HS-27A (cell line): Measurements from ENCODE around the gene ARRDC1.
"Not testable (repeated sequence)": the region's sequence is repeated elsewhere in the genome, so short reads cannot be mapped to it uniquely, and the experiment has no call there.

ENCODE experiments used
- DNase-seq: peaks from one replicate; pipeline ENCODE4 v3.0.0-alpha.2; 2012; ENCODE audit warnings: low read depth, missing footprints

ARRDC1 gene

DNA sequence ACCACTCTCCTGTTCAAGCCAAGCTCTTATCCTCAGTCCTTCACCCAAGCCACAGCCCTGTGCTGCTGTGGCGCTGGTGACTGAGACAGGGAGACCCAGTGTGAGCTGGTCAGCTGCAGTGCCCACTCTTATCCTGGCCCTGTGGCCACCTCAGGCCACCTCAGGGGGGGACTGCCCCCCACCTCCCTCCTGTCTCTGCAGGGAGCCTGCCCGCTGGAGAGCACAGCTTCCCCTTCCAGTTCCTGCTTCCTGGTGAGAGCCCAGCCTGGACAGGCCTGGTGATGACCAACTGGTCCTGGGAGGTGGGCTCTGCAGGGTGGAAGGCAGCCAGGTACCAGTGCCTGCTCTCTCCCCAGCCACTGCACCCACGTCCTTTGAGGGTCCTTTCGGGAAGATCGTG is 7.8 kb downstream of the ARRDC1 start:
- no peak for DNase-seq

DNA sequence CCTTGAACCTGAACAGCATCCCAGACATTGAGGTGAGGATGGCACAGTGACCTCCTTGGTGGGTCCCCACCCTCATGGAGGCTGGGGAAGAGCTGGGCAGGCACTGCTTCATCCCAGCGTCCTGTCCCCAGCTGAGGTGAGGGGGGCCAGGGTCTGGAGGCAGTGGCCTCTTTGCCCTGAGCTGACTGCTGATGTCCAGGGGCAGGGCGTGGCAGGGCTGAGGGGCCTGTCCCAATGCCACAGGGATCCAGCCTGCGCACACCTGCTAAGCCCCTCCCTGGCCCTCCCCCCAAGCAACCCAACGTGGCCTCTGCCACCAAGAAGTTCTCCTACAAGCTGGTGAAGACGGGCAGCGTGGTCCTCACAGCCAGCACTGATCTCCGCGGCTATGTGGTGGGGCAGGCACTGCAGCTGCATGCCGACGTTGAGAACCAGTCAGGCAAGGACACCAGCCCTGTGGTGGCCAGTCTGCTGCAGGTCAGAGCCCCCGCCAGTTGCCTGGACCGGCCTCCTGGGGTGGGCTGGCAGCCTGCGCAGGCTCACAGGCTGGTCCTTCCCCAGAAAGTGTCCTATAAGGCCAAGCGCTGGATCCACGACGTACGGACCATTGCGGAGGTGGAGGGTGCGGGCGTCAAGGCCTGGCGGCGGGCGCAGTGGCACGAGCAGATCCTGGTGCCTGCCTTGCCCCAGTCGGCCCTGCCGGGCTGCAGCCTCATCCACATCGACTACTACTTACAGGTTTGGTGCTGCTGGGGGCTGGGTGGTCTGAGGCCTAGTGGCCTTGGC is 8.4 kb downstream of the ARRDC1 start:
- DNase-seq, result no peak

DNA sequence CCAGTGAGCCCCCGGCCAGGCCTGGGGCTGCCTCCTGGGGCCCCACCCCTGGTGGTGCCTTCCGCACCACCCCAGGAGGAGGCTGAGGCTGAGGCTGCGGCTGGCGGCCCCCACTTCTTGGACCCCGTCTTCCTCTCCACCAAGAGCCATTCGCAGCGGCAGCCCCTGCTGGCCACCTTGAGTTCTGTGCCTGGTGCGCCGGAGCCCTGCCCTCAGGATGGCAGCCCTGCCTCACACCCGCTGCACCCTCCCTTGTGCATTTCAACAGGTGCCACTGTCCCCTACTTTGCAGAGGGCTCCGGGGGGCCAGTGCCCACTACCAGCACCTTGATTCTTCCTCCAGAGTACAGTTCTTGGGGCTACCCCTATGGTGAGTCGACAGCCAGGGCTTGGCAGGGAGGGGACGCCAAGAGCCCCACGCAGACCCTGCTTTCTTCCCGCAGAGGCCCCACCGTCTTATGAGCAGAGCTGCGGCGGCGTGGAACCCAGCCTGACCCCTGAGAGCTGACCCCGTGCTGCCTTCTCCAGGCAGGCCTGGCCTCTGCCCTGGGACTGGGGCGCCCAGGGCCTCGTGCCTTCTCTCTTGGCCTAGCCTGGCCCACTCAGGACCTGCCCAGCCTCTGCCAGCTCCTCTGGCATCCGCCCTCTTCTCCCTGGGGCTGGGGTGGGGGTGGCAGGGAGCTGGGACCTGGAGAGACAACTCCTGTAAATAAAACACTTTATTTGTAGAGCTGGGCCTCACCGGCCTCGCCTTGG is 9.3 kb downstream of the ARRDC1 start:
- no peak for DNase-seq

DNA sequence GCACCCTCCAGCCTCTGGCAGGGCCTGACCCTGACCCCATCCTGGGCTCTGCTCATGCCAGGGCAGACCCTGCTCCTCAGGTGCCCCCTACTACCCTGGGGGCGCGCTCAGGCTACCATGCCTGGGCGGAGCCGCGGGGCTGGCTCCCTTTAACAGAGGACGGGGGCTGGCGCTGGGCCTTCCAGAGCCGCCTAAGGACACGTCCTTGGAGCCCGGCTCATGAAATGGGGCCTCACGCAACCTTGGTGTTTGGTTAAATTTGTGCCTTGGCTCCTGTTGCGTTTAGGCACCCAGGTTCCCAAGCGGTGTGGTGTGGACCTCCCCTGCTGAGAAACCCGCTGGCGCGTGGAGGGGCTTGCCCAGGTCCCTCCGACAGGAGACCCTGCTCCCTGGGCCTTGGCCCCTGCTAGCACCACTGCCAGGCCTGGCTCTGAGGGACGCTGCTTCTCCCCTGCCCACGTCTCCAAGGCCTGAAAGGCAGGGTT is 9.9 kb downstream of the ARRDC1 start:
- DNase-seq, result no peak

DNA sequence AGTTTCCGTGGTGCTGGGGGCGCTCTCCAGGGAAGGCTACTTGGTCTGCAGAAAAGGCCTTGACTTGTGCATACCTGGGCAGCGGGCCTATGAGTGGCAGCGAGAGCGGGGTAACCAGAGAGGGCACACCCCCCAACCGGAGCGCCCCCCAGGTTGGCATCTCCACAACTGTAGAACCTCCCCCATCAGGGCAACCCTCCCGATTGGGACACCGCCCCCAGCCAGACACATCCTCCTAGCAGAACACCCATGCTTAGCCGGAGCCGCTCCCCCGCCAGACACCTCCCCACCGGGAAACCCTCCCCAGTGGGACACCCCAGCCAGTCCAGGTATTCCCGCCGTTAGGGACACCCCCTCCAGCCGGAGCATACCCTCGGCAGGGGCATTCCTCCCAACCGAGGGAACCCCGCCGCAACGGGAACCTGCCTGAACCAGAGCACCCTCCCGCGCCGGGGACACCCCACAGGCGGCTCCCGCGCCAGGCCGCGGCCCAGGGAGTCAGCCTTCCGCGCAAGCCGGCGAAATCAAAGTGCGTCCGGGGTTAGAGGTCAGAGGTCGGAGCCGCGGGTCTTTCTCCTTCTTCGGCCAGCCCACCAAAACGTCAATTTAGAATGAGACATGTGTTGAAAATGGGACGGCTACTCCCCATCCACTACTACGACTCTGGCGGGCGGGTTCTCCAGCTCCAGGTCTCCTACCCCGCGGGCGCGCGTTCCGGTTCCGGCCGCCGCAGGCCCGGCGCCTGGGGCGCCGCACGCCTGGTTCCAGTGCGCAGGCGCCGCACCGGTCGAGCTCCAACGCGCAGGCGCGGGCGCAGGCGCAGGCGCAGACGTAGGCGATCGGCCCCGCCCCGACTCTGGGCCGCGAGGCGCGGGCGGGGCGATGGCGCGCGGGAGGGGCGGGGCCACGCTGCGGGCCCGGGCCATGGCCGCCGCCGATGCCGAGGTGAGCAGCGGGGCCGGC is 12.9 kb downstream of the ARRDC1 start, which contains the start of gene EHMT1:
EHMT1 (plus strand) TSS at position 901 of the 963 bp plus-strand sequence; CDS start at position 925, 24 bp downstream.
- no peak for DNase-seq

DNA sequence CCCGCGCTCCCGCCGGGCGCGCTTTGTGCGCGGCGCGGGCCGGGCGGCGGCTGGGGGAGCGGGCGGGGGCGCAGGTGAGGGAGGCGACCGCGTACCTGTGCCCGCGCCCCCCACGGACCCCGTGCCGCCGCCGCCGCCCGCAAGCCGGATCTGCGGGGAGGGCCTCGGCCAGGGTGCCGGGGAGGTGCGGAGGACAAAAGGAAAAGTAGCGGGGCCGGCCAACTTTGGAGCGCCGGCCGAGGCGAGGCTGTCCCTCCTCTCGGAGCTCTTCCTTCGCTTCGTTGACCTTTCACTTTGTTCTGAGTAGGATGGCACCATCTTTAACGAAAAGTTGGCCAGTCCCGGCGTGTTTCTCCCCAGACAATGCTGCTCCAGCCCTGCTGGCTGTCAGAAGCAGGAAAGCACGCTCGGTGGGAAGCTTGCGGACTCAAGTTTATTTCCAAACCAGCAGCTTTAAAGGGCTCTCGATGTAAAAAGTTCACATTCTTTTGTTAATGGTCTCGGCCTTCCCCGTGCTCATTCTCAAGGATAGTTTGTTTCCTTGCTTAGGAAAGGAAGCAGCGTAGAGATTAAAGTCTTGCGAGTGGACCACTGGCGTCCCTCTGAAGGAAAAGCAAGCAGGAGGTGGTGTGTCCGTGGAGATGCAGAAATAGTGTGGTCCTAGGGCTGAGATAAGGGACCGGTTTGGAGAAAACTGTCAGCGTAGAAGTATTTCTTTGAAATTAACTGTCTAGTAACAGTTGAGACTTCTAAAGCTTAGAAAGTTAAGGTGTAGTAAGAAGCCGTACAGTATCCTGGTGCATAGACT is 14.0 kb downstream of the ARRDC1 start:
- DNase-seq, result no peak

DNA sequence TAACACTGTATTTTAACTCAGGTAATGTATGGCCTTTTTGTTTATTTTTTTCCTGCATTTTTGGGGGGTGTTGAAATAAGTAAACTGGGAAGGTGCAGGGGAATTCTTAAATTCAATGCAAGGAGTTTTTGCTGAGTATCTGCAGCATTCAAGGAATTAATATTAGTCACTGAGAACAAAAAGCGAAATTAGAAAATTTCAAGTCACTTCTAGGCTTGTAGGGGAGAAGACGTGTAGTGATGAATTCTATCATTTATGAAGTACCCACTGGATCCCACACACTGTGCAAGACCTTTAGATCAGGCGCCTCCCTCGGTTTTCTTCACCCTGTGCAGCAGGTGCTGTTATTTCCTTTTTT is 14.5 kb downstream of the ARRDC1 start:
- DNase-seq, result no peak

DNA sequence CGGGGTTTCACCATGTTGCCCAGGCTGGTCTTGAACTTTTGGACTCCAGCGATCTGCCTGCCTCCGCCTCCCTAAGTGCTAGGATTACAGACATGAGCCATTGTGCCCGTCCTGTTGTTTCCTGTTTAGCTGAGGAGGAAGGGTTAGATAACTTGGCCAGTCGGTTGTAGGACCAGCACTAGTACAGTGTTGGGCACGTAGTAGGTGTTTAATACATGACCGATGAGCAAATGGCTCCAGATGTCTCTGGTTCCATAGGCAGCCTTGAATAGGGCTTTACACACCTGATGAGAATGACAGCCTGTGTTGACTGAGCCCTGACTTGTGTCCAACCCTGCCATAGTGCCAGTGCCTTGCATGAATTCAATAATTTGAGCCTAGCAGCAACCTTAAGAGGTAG is 15.1 kb downstream of the ARRDC1 start:
- no peak for DNase-seq

DNA sequence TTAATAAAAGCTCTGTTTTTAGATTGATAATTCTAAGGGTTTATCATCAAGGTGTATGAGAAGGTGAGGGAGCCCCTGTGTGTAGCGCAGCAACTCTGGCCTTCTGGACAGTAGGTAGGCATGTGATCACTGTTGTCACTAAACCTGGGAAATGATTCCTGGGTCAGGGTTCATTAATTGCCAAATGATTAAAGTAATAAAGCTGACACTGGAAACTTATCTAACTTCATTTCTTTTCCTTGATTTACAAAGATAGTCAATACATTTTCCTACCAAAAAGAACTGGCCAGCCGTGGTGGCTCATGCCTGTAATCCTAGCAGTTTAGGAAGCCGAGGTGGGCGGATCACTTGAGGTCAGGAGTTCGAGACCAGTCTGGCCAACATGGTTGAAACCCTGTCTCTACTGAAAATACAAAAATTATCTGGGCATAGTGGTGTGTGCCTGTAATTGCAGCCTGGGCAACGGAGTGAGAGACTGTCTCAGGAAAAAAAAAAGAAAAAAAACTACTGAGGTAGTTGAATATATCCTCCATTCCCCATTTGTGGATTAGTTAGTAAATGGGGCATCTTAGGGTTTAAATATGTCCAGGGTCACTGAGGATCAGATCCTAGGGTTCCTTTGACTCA is 15.8 kb downstream of the ARRDC1 start:
- DNase-seq, result no peak

DNA sequence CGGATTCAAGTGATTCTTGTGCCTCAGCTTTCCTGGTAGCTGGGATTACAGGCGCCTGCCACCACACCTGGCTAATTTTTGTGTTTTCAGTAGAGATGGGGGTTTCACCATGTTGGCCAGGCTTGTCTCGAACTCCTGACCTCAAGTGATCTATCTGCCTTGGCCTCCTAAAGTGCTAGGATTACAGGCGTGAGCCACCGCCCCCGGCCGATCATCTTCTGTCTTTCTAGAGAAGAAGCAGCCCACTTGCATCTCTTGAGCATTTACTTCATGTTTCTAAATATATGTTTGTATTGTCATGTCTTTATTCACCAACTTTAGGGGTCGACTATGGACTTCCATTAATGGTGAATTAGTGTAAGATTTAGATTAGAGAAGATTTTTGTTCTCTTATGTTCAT is 16.7 kb downstream of the ARRDC1 start:
- not testable (repeated sequence) for DNase-seq

DNA sequence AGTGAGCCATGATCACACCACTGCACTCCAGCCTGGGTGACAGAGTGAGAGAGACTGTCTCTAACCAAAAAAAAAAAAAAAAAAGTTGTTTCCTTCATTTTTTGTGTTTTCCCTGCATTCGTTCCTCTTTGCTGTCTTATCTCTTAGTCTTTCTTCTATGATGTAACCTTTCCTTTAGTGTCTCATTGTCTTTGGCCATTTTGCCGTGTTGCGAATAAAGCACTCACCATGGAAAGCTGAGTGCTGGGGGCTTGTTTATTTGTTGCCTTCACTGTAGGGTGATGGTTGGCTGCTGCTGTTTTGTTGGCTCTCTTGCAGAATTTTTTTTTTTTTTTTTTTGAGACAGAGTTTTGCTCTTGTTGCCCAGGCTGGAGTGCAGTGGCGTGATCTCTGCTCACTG is 21.0 kb downstream of the ARRDC1 start:
- no peak for DNase-seq

DNA sequence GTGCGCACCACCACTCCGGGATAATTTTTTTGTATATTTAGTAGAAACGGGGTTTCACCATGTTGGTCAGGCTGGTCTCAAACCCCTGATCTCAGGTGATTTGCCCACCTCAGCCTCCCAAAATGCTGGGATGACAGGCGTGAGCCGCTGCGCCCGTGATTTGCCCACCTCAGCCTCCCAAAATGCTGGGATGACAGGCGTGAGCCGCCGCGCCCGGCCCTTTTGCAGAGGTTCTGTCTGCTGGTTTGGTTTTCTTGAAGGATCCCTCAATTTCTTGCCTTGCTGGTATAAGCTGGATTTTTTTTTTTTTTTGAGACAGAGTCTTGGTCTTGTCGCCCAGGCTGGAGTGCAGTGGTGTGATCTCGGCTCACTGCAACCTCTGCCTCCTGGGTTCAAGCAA is 21.9 kb downstream of the ARRDC1 start:
- DNase-seq, result not testable (repeated sequence)

DNA sequence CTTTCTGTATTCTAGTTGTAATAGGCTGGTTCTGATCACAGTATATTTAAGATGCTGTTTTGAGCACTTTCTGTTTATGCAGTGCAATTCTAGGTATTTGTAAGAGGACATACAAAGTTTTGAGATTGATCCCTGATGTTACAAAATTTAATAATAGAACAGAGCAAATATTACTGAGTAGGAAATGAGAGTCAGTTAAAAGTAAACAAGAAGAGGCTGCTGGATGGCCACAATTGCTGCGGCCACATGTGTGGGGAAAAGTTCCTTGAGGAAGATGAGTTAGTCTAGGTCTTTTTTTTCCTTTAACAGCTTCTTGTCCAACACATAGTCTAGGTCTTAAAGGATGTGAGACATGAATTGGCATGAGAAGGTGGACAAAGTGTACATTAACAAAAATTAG is 24.6 kb downstream of the ARRDC1 start:
- DNase-seq, result no peak

DNA sequence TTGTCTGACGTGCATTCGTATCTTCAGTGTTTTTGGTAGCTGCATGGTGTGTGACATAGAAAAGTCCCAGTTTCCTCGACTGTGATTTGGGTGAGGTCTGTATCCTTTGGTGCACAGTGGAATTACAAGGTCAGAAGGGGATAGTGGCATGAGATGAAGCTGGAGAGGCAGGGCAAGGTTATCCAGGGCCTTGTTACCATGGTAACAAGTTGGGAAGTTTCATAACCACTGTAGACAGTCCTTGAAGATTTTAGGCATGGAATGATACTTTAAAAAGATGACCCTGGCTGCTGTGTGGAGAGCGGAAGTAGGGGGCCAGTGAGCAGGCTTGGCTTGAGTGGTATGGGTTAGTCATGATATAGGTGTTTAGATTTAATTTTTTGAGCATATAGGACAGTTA is 25.2 kb downstream of the ARRDC1 start:
- no peak for DNase-seq

DNA sequence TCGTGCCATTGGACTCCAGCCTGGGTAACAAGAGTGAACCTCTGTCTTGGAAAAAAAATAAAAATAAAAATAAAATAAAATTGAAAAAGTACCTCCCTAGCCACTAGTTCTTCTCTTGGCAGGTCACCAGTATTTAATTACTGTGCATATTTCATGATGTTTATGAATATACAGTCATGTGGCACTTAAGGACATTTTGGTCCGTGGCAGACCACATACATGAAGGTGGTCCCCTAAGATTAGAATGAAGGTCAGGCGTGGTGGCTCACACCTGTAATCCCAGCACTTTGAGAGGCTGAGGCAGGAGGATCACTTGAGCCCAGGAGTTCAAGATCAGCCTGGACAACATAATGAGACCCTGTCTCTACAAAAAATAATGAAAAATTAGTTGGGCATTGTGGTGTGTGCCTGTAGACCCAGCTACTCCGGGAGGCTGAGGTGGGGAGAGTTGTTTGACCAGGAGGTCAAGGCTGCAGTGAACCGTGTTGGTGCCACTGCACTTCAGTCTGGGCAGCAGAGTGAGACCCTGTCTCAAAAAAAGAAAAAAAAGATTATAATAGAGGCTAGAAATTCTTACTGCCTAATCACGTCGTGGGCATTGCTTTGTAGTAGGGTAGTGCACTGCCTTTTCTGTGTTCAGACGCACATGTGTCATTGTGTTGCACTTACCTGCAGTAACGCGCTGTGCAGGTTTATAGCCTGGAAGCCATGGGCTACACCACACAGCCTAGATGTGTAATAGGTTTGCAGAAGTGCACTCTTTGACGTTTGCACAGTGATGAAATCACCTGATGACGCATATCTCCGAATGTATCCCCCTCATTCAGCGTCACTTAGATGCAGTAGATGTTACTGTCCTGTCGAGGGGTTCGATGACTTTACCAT is 26.1 kb downstream of the ARRDC1 start:
- no peak for DNase-seq

DNA sequence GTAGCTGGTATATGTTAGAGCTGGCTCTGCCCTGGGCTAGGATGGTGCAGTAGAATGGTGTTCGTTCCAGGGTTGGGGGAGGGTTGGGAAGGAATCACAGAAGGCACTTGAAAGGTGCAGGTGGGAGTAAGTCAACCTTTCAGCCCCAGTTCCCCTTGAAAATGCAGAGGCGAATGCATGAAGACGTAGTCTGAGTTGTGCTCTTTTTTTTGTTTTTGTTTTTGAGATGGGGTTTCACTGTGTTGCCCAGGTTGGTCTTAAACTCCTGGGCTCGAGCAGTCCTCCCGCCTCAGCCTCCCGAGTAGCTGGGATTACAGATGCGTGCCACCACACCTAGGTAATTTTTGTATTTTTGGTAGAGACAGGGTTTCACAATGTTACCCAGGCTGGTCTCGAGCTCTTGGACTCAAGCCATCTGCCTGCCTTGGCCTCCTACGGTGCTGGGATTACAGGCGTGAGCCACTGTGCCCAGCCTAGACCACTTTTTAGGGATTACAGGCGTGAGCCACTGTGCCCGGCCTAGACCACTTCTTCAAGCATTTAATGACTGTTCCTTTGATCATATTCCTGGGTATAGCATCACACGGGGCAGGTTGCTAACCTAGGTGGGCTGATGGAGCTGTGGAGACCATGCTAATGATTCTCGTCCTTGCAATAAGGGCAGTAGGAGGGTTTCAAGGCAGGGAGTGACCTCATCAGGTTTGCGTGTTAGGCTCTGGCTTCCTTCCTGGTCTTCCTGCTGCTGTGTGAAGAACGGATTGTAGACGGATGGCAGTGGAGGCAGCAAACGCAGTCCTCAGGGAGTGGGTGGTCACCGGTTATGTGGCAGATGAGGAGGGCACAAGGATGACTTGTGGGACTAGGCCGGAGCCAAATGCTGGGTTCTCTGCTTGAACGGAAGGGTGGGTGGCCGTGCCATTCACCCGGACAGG is 27.0 kb downstream of the ARRDC1 start:
- no peak for DNase-seq

DNA sequence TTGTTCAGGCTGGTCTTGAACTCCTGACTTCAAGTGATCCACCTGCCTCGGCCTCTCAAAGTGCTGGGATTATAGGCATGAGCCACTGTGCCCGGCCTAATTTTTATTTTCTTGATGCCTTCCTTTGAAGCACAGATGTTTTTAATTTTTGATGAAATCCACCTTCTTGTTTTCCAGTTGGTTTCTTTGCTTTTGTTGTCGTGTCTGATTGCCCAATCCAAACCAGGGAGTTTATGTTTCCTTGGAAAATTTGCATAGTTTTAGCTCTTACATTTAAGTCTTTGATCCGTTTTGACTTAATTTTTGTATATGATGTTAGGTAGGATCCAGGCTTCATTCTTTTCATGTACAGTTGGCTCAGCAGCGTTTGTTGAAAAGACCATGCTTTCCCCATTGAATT is 28.5 kb downstream of the ARRDC1 start:
- DNase-seq, result no peak

DNA sequence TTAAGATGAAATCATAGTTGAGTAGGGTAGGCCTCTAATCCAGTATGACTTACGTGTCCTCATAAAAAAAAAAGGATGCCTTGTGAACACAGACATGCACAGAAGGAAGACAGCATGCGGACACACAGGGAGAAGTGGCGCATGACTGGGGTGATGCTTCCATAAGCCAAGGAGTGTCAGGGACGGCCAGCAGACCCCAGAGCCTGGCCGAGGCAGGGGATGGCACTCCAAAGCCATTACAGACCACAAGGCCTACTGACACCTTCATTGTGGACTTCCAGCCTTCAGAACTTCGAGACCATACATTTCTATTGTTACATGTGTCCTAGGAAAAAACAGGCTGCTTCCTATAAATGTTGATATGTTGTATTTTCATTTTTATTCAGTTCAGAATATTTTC is 33.2 kb downstream of the ARRDC1 start:
- DNase-seq, result no peak
